HG03103 (cell line): ENCODE results near the gene TCF4.

Experiments used
- ATAC-seq: cut with Tn5 transposase; IDR thresholded peaks from one replicate; pipeline ENCODE4 v1.9.1; 2021; ENCODE audit warnings: low read depth; ENCODE audit not compliant: unreplicated experiment

Gene TCF4

GRCh38 chr18:55587418-55588110 is 428 bp downstream of the TCF4 start:
- no peak for ATAC-seq

DNA sequence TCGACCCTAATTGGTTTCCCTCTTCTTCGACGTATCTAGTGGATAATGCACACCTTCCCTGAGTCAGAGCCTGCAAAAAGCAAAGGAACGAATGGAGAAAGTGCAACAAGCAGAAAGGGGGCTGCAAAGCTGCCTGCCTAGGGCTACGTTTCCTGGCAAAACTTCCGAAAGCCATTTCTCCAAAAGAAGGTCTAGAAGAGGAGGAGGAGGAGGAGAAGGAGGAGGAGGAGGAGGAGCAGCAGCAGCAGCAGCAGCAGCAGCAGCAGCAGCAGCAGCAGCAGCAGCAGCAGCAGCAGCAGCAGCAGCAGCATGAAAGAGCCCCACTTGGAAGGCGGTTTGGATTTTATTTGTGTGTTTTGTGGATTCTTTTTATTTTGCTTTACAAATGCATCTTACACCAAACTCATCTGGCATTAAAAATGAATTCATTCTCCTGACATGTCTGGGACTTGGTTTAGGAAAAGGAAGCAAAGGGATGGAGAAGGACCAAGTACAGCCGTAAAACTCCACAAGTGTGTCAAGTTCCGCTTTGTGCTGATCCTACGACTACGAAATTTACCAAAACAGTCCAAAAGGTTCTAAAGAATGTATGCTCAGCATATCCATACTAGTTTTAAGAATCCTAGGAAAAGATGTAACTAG is 2.0 kb downstream of the TCF4 start:
- ATAC-seq: no peak

GRCh38 chr18:55585065-55585919 is 2.7 kb downstream of the TCF4 start:
- ATAC-seq: no peak

- no peak for ATAC-seq
These were observed 3.8 kb downstream of the TCF4 start for GRCh38 chr18:55584201-55584600.

- no peak for ATAC-seq
These were observed 5.7 kb downstream of the TCF4 start for GRCh38 chr18:55582325-55582724.

DNA sequence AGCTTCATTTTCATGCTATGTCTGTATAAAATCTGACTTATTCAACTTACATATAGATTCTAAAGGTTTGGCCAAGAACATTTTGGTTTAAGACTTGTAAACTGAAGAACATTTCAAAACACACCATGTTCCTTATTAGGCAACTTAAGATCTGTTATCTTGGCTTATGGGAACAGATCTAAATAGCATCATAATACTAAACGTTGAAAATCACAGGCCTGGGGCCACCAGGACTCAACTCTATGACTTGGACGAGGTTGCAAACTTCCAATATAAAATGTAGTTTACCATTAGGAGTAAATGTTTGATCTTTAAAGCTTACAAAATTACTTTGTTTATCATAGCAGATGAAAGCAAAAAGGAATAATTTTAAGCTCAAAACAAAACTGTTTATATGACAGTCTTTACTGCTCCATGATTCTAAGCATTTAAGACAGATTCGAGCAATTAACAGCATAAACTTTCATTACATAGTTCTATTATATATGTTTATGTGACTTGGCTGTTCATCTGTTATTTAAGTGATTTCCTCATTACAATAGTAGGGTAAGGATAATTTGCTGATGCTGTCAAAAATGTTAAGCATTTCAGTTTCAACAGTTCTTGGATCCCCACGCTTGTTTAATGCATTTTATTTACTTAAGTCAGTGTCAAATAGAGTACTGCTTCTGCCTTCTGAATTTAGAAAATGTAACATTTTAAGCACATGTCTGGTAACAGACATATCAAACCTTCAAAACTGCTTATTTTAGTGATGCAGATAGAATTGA is 8.3 kb downstream of the TCF4 start:
- ATAC-seq: no peak

GRCh38 chr18:55577812-55578539 is 10.0 kb downstream of the TCF4 start:
- ATAC-seq: no peak

DNA sequence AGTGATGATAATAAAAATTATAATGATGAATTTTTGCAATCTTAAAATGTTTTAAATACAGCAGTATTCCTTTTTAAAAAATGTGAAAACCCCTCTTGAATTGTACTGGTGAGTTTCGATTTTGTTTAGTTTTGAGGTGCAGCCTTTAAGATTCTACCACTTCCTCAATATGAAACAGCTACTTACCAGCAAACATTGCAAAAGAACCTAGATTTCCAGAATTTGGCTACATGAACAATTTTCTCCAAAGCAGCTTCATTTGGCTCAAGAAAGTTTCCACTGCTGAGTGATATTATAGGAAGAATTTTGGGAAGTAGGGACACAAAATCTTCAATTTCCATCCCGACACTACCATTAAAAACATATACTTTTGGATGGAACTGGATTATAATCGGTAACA is 12.0 kb downstream of the TCF4 start:
- no peak for ATAC-seq

DNA sequence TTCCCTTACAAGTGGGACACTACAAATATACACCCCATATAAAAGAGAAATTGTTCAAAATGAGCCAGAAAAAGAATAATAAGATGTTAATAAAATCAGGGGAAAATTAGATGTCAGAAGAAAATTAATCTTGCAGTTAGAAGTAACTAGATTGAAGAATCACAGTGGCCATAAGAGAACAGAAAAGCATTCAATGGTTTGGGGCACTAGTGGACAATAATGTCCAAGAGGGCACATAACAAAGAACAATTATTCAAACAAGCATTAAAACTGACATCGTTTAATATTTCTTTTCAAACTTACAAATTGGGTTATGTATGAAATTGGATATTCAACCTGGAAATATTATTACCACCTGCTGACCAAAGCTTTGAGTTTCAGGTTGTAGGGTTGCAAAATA is 12.9 kb downstream of the TCF4 start:
- no peak for ATAC-seq

DNA sequence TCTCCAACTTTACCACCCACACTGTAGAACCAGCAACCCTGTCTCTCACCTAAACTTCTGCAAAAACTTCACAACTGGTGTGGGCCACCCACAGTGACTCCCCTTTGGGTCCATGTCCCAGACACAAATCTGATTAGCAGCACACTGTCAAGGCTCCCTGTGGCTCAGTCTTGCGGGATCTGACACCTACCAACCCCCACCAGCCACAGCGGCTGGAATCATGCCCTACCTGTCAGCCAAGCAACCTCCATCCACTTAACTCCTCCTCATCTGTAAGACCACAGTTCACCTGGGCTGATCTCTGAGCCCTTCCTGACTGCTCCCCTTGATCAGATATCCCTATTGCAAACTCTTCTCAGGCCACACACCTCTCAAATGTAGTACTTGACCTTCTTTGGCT is 14.6 kb downstream of the TCF4 start:
- no peak for ATAC-seq

DNA sequence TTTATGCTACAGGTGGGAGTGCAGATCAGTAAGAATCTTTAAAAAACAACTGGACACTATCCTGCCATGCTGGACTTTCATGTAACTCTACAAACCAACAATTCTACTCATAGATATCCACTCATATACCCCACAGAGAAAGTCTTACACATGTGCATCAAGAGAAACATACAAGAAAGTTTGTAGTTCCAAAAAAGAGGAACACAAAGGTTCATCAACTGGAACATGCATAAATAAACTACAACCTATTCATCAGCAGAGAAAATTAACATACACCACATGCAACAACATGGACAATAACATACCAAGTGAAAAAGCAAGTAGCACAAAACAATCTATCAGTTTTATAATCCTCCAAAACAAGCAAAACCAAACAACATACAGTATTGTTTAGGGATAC is 17.0 kb downstream of the TCF4 start:
- no peak for ATAC-seq

DNA sequence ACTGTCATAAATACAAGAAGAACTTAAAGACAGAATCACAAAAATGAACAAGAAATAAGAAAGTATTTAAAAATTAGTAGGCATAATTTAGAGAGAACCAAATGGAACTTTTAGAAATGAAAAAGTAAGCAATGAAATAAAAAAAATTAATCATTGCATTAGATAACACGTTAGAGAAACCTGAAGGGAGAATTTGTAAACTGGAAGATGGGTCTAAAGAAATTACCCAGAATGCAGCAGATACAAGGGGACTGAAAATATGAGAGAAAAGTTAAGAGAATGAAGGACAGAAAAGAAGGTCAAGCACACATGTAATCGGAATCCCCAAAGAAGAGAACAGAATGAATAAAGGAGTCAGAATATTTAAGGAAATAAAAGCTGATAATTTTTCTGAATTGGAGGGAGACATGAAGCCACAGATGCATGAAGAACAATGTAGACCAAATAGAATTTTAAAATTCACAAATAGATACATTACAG is 21.5 kb downstream of the TCF4 start:
- ATAC-seq: no peak

- ATAC-seq: no peak
These were observed 28.3 kb downstream of the TCF4 start for GRCh38 chr18:55559739-55560138.

GRCh38 chr18:55557211-55557610 is 30.8 kb downstream of the TCF4 start:
- no peak for ATAC-seq

- no peak for ATAC-seq
These were observed 32.5 kb downstream of the TCF4 start for GRCh38 chr18:55555395-55556027.

GRCh38 chr18:55552526-55553189 is 35.3 kb downstream of the TCF4 start:
- ATAC-seq: no peak

DNA sequence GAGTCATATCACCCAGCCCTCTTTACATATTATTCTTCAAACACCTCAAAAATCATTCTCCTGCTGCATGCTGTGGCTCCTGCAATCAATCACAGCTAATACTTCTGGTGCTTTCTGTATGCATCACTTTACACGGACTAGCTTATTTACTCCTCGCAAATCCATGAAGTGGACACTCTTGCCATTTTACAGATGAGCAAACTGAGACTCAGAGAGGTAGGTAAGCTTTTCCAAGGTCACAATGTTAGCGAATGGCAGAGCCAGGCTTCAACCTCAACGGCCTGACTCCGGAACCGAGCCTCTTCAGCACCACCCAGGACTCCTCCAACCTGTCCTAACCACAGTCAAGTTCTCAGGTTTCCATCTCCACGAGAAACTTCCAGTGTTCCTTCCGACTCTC is 36.8 kb downstream of the TCF4 start:
- no peak for ATAC-seq

DNA sequence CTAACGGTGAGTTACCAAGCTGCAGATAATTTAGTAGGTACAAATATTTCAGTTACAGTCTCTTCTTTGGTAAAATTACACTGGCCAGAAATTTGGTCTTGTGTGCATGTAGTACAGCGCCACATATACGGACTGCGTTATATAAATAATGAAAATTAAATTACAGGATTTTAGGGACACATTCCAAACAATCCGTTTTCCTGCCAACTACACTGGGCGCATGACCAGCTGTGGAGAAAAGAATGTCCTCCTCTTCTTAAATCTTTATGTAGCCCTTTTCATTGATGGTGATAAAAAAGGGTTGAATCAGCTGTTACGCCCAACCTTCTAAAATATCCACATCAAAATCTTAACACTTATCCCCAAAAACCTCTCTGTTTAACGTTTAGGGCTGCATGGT is 37.5 kb downstream of the TCF4 start:
- ATAC-seq: no peak

- ATAC-seq: no peak
These were observed 38.4 kb downstream of the TCF4 start for GRCh38 chr18:55549474-55550104.
